Astrocyte (in vitro differentiated cells and primary cell): Measurements from ENCODE around the gene TTC23. TPM values are rescaled to one million over a fixed set of nuclear protein-coding genes. Genes with fewer than 3 reads are reported as not detected.
A peak's percentile ranks its signal among the peaks of the same experiment; 100 is the strongest.

Source experiments
- DNase-seq: peaks from one replicate; pipeline ENCODE4 v3.0.0-alpha.2; 2010; ENCODE audit warnings: low read depth
- FAIRE-seq: peaks from 2 replicates; lab custom pipeline; 2011; peaks lifted over from hg19 to GRCh38; lab: Jason Lieb, UNC
- H2AFZ ChIP-seq: 2 replicates; pipeline ENCODE4 v1.6.0; 2012; ENCODE audit warnings: low read depth, low read length, inconsistent platforms
- H3K27ac ChIP-seq: 2 replicates; pipeline ENCODE4 v1.5.1; 2011; ENCODE audit warnings: low read depth, low read length, inconsistent platforms
- H3K27me3 ChIP-seq: 2 replicates; pipeline ENCODE4 v1.6.0; 2011; ENCODE audit warnings: low read length, inconsistent platforms; ENCODE audit not compliant: insufficient read depth
- H3K36me3 ChIP-seq: 2 replicates; pipeline ENCODE4 v1.5.1; 2011; ENCODE audit warnings: low read length, inconsistent platforms; ENCODE audit not compliant: insufficient read depth
- H3K4me1 ChIP-seq: 2 replicates; pipeline ENCODE4 v1.5.1; 2011; ENCODE audit warnings: low read length, inconsistent platforms; ENCODE audit not compliant: insufficient read depth
- H3K4me2 ChIP-seq: 2 replicates; pipeline ENCODE4 v1.6.0; 2012; ENCODE audit warnings: low read length, inconsistent platforms
- H3K4me3 ChIP-seq: 2 replicates; pipeline ENCODE4 v1.5.1; 2011; ENCODE audit warnings: low read depth, mild to moderate bottlenecking, low read length, inconsistent platforms; ENCODE audit not compliant: insufficient read depth
- H3K79me2 ChIP-seq: 2 replicates; pipeline ENCODE4 v1.6.0; 2012; ENCODE audit warnings: mild to moderate bottlenecking, low read length, inconsistent platforms; ENCODE audit not compliant: insufficient read depth
- H3K9ac ChIP-seq: 2 replicates; pipeline ENCODE4 v1.6.0; 2012; ENCODE audit warnings: mild to moderate bottlenecking, low read length, inconsistent platforms
- H3K9me3 ChIP-seq: 2 replicates; pipeline ENCODE4 v1.5.1; 2012; ENCODE audit warnings: low read depth, mild to moderate bottlenecking, low read length, inconsistent platforms; ENCODE audit not compliant: insufficient read depth
- H4K20me1 ChIP-seq: 2 replicates; pipeline ENCODE4 v1.6.0; 2012; ENCODE audit warnings: low read length, inconsistent platforms; ENCODE audit not compliant: insufficient read depth
- H3K27ac Mint-ChIP-seq: one replicate; pipeline ENCODE4 v1.8.0; 2021; ENCODE audit warnings: mild to moderate bottlenecking, mixed read lengths; ENCODE audit not compliant: unreplicated experiment
- H3K27me3 Mint-ChIP-seq: one replicate; pipeline ENCODE4 v1.8.0; 2021; ENCODE audit warnings: low read depth, mixed read lengths; ENCODE audit not compliant: unreplicated experiment
- H3K36me3 Mint-ChIP-seq: one replicate; pipeline ENCODE4 v1.8.0; 2021; ENCODE audit warnings: low read depth, mixed read lengths; ENCODE audit not compliant: unreplicated experiment
- H3K4me1 Mint-ChIP-seq: one replicate; pipeline ENCODE4 v1.8.0; 2021; ENCODE audit warnings: low read depth, mixed read lengths; ENCODE audit not compliant: unreplicated experiment
- H3K4me3 Mint-ChIP-seq: one replicate; pipeline ENCODE4 v1.8.0; 2021; ENCODE audit warnings: mild to moderate bottlenecking, moderate library complexity, mixed read lengths; ENCODE audit not compliant: unreplicated experiment
- H3K9me3 Mint-ChIP-seq: one replicate; pipeline ENCODE4 v1.8.0; 2021; ENCODE audit warnings: mild to moderate bottlenecking, mixed read lengths; ENCODE audit not compliant: unreplicated experiment
- EZH2 ChIP-seq: IDR thresholded peaks from 2 replicates; pipeline ENCODE4 v1.6.1; 2012; ENCODE audit warnings: mild to moderate bottlenecking, low read length, inconsistent platforms; ENCODE audit not compliant: insufficient read depth
- total RNA-seq: library from RNA; stranded (reverse); gene quantifications from 2 replicates; pipeline ENCODE4 v1.2.1, GENCODE V29; 2021
- TF ChIP-seq, protein P1 (sequence below): IDR thresholded peaks from 2 replicates; pipeline ENCODE4 v1.5.1; 2011; ENCODE audit warnings: low read depth, mild to moderate bottlenecking, inconsistent platforms, low read length, moderate library complexity; ENCODE audit not compliant: insufficient read depth

The TTC23 gene
- total RNA-seq, 1 donor from 2014 or later: 20.2 TPM

DNA sequence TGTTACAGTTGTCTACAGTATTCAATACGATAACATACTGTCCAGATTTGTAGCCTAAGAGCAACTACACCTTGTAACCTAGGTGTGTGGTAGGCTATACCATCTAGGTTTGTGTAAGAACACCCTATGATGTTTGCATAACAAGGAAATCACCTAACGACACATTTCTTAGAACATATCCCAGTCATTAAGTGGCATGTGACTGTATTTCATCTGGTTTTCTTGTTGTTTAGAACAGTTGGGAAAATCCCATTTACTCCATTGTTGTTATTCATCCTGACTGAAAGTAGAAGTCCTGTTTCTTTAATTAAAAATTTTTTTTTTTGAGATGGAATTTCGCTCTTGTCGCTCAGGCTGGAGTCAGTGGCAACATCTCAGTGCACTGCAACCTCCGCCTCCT is 33.2 kb upstream of the TTC23 start:
- DNase-seq: no peak
- Mint-ChIP-seq H3K27ac (no peak overlapping the region), H3K9me3 (no peaks in the 10 kb centered on the region), H3K4me1 (no peaks in the 10 kb centered on the region), H3K4me3 (no peak overlapping the region), H3K36me3 (peaks cover 4% of the 10 kb centered on the region), H3K27me3 (no peaks in the 10 kb centered on the region)
- H4K20me1 ChIP-seq: no peaks in the 10 kb centered on the region
- H3K27ac ChIP-seq: no peak overlapping the region
- H3K27me3 ChIP-seq: no peaks in the 10 kb centered on the region
- FAIRE-seq: peak; percentile 13
- H3K9me3 ChIP-seq: no peaks in the 10 kb centered on the region
- H3K9ac ChIP-seq: no peak overlapping the region
- H3K36me3 ChIP-seq: no peaks in the 10 kb centered on the region
- no peaks in the 10 kb centered on the region for H3K79me2 ChIP-seq
- no peaks in the 10 kb centered on the region for H3K4me1 ChIP-seq
- H3K4me2 ChIP-seq: no peak overlapping the region
- no peak overlapping the region for H3K4me3 ChIP-seq
- no peak for TF ChIP-seq EZH2
- TF ChIP-seq, protein P1, sequence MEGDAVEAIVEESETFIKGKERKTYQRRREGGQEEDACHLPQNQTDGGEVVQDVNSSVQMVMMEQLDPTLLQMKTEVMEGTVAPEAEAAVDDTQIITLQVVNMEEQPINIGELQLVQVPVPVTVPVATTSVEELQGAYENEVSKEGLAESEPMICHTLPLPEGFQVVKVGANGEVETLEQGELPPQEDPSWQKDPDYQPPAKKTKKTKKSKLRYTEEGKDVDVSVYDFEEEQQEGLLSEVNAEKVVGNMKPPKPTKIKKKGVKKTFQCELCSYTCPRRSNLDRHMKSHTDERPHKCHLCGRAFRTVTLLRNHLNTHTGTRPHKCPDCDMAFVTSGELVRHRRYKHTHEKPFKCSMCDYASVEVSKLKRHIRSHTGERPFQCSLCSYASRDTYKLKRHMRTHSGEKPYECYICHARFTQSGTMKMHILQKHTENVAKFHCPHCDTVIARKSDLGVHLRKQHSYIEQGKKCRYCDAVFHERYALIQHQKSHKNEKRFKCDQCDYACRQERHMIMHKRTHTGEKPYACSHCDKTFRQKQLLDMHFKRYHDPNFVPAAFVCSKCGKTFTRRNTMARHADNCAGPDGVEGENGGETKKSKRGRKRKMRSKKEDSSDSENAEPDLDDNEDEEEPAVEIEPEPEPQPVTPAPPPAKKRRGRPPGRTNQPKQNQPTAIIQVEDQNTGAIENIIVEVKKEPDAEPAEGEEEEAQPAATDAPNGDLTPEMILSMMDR: no peak
- no peak overlapping the region for H2AFZ ChIP-seq

DNA sequence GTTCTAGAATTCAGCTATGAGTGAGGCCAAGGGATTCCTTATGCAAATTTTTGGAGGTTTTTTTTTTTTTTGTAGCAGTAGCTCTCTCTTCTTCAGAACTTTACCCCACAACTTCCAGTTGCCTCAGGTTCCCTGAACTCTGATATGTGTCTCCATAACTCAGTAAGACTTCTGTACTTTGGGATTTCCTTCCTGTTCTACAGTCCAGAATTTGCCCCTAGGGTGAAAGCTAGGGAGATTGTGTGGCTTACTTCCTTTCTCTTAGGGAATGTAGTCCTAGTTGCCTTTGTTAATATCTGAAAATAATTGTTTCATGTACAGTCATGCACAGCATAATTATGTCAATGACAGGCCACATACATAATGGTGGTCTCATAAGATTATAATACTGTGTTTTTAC is 32.7 kb upstream of the TTC23 start:
- Mint-ChIP-seq H3K27me3 (no peaks in the 10 kb centered on the region), H3K4me3 (no peak overlapping the region), H3K4me1 (no peaks in the 10 kb centered on the region), H3K9me3 (no peaks in the 10 kb centered on the region), H3K27ac (no peak overlapping the region), H3K36me3 (peaks cover 4% of the 10 kb centered on the region)
- no peaks in the 10 kb centered on the region for H4K20me1 ChIP-seq
- H3K36me3 ChIP-seq: no peaks in the 10 kb centered on the region
- no peak overlapping the region for H3K4me2 ChIP-seq
- no peaks in the 10 kb centered on the region for H3K9me3 ChIP-seq
- H3K79me2 ChIP-seq: no peaks in the 10 kb centered on the region
- DNase-seq (no peak), FAIRE-seq (no peak)
- H2AFZ ChIP-seq: no peak overlapping the region
- H3K27ac ChIP-seq: no peak overlapping the region
- H3K4me3 ChIP-seq: no peak overlapping the region
- TF ChIP-seq, protein P1: no peak
- TF ChIP-seq EZH2: no peak
- H3K27me3 ChIP-seq: no peaks in the 10 kb centered on the region
- H3K4me1 ChIP-seq: no peaks in the 10 kb centered on the region
- no peak overlapping the region for H3K9ac ChIP-seq

DNA sequence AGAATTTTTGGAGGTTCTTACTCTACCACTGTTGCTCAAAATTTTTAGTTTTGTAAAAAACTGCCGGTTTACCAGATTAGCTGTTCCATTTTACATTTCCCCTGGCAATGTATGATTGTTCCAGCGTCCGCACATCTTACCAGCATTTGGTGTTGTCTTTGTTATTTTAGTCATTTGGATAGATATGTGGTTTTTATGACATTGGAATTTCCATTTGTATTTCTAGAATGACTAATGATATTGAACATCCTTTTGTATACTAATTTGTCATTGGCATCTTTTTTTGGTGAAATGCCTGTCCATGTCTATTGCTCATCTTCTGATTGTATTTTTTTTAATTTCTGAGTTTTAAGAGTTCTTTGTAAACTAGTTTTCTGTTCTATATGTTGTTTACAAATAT is 30.4 kb upstream of the TTC23 start:
- no peaks in the 10 kb centered on the region for H3K79me2 ChIP-seq
- Mint-ChIP-seq H3K36me3 (peaks cover 4% of the 10 kb centered on the region), H3K4me3 (no peak overlapping the region), H3K9me3 (no peaks in the 10 kb centered on the region), H3K27ac (no peak overlapping the region), H3K27me3 (no peaks in the 10 kb centered on the region), H3K4me1 (no peaks in the 10 kb centered on the region)
- FAIRE-seq: no peak
- H3K4me2 ChIP-seq: no peak overlapping the region
- TF ChIP-seq EZH2: no peak
- TF ChIP-seq, protein P1: no peak
- H2AFZ ChIP-seq: no peak overlapping the region
- H3K27ac ChIP-seq: no peak overlapping the region
- no peaks in the 10 kb centered on the region for H3K27me3 ChIP-seq
- no peaks in the 10 kb centered on the region for H3K9me3 ChIP-seq
- no peaks in the 10 kb centered on the region for H3K4me1 ChIP-seq
- no peak for DNase-seq
- no peak overlapping the region for H3K9ac ChIP-seq
- H4K20me1 ChIP-seq: no peaks in the 10 kb centered on the region
- H3K4me3 ChIP-seq: no peak overlapping the region
- no peaks in the 10 kb centered on the region for H3K36me3 ChIP-seq
